HG03442 (cell line): ENCODE data around the gene HSPBAP1.
A peak's percentile ranks its signal among the peaks of the same experiment; 100 is the strongest.

ENCODE experiments used
- ATAC-seq: cut with Tn5 transposase; IDR thresholded peaks from one replicate; pipeline ENCODE4 v1.9.1; 2021; ENCODE audit warnings: mild to moderate bottlenecking, moderate library complexity; ENCODE audit not compliant: unreplicated experiment

Gene HSPBAP1

GRCh38 chr3:122793568-122794416, at the start of gene HSPBAP1:
Gene HSPBAP1 (minus strand): TSS chr3:122793831. CDS start chr3:122793680, 151 bp downstream.
- peak; percentile 60 for ATAC-seq

- no peak for ATAC-seq
Measured at GRCh38 chr3:122835590-122835989, 42.0 kb upstream of the HSPBAP1 start.

- no peak for ATAC-seq
Measured at GRCh38 chr3:122828281-122828680, 34.6 kb upstream of the HSPBAP1 start.

- ATAC-seq, result no peak
Measured at GRCh38 chr3:122826278-122826677, 32.6 kb upstream of the HSPBAP1 start.

GRCh38 chr3:122825460-122825859, 31.8 kb upstream of the HSPBAP1 start:
- ATAC-seq, result no peak

GRCh38 chr3:122824465-122825381, 31.1 kb upstream of the HSPBAP1 start:
- no peak for ATAC-seq

GRCh38 chr3:122816587-122816986, 23.0 kb upstream of the HSPBAP1 start:
- no peak for ATAC-seq

GRCh38 chr3:122810734-122811133, 17.1 kb upstream of the HSPBAP1 start:
- ATAC-seq, result no peak

- ATAC-seq, result no peak
Measured at GRCh38 chr3:122803977-122804376, 10.3 kb upstream of the HSPBAP1 start.

- ATAC-seq, result no peak
Measured at GRCh38 chr3:122802323-122802722, 8.7 kb upstream of the HSPBAP1 start.

GRCh38 chr3:122800706-122801237, 7.1 kb upstream of the HSPBAP1 start:
- ATAC-seq, result no peak

- no peak for ATAC-seq
Measured at GRCh38 chr3:122800031-122800430, 6.4 kb upstream of the HSPBAP1 start.

- no peak for ATAC-seq
Measured at GRCh38 chr3:122799322-122799721, 5.7 kb upstream of the HSPBAP1 start.

GRCh38 chr3:122797291-122797690, 3.7 kb upstream of the HSPBAP1 start:
- ATAC-seq, result no peak

GRCh38 chr3:122795674-122796195, 2.1 kb upstream of the HSPBAP1 start:
- no peak for ATAC-seq

GRCh38 chr3:122794779-122795673, 1.4 kb upstream of the HSPBAP1 start, which contains the start of gene SLC49A4:
Gene SLC49A4 (plus strand): TSS chr3:122795069. CDS start chr3:122795193, 124 bp downstream.
- ATAC-seq, result peak; percentile 70

GRCh38 chr3:122794483-122794778, 800 bp upstream of the HSPBAP1 start:
- no peak for ATAC-seq

GRCh38 chr3:122789585-122790273, 3.9 kb downstream of the HSPBAP1 start:
- ATAC-seq, result no peak

GRCh38 chr3:122787872-122788271, 5.8 kb downstream of the HSPBAP1 start:
- ATAC-seq, result no peak

GRCh38 chr3:122786066-122786465, 7.6 kb downstream of the HSPBAP1 start:
- no peak for ATAC-seq
